ENCODE data around the gene C17orf100. TPM values are rescaled to one million over a fixed set of nuclear protein-coding genes. Genes with fewer than 3 reads are reported as not detected.

Gene C17orf100
- total RNA-seq, result 6.1 to 7.6 TPM (median 7.1 TPM) in 3 replicates

DNA sequence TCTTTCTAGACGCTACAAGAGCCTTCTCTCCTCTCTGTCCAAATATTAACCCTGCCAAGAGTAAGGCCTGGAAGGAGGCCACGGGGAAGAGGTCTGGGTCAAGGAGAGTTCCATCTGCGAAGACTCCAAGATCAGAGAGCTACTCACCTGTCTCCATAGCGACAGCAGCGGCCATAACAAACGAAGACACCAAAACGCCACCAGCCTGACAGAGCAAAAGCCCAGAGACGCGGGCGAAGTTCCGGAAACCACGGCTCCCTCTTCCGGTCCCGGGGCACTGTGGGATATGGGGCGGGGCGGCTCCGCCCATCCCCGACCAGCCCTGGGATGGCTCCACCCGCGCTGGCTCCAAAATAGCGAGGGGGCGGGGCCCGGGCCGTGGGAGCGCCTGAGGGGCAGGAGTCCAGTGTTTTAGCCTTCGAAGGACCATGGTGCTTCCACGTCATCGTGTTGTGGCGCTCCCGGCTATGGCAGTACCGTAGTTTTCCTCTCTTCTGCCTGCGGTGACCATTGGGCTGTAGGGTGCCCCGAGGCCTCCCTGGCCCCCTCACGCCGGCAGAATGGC is at the start of gene C17orf100, which contains the start of gene MED31:
Gene C17orf100, plus strand, starts transcription at position 409 of the 565 bp plus-strand sequence. Its CDS starts 152 bp downstream, at position 561.
Gene MED31, minus strand, starts transcription at position 252 of the 565 bp plus-strand sequence. Its CDS starts 77 bp downstream, at position 175.
- Mint-ChIP-seq H3K4me1 (peaks cover 49% of the 10 kb centered on the region), H3K27me3 (ENCODE audit: low read depth) (peaks cover 31% of the 10 kb centered on the region), H3K27ac (peak within 1 kb of the TSS; percentile 100), H3K9me3 (no peaks in the 10 kb centered on the region), H3K36me3 (peaks cover 4% of the 10 kb centered on the region), H3K4me3 (peak within 1 kb of the TSS; percentile 100)
- DNase-seq (ENCODE audit: low spot score in 2 of 2, unreplicated experiment in 2 of 2), result peak; percentile 84 to 95
- no peak for TF ChIP-seq CTCF (IDR thresholded peaks at IDR 0.05; ENCODE audit: unreplicated experiment)

DNA sequence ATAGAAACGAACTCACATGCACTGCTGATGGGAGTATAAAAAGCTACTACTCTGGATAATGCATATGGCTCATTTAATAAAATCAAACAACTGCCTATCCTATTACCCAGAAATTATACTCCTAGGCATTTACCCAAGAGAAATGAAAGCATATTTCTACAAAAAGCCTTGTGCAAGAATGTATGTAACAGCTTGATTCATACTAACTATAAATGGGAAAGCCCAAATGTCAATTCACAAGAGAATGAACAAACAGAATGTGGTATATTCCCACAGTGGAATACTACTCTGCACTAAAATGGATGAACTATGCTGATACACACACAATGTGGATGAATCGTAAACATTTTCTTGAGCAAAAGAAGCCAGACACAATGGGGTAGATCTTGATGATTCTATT is 49.4 kb upstream of the C17orf100 start:
- no peak overlapping the region for H3K4me3 Mint-ChIP-seq
- H3K27me3 Mint-ChIP-seq (ENCODE audit: low read depth), result no peaks in the 10 kb centered on the region
- H3K9me3 Mint-ChIP-seq, result no peaks in the 10 kb centered on the region
- no peaks in the 10 kb centered on the region for H3K4me1 Mint-ChIP-seq
- no peak for TF ChIP-seq CTCF (IDR thresholded peaks at IDR 0.05; ENCODE audit: unreplicated experiment)
- no peak overlapping the region for H3K27ac Mint-ChIP-seq
- H3K36me3 Mint-ChIP-seq, result peaks cover 26% of the 10 kb centered on the region
- DNase-seq (ENCODE audit: low spot score in 2 of 2, unreplicated experiment in 2 of 2), result no peak

DNA sequence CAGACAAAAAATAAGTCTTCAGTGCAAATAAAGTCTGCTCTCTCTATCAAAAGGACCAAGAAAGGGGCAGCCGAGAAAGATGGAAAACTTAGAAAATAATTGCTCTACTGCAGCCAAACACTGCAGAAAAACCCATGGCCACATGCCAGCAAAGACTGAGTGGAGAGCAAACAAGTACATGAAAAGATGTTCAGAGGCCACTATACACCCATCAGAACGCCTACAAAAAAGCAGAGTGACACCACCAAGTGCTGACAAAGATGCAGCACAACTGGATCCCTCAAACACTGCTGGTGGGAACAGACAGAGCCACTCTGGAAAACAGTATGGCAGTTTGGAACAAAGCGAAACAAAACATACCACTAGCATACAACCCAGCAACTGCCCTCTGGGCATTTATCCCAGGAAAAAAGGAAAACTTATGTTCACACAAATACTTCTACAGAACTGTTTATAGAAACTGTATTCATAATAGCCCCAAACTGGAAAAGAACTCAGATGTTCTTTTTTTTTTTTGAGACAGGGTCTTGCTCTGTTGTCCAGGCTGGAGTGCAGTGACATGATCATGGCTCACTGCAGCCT is 47.7 kb upstream of the C17orf100 start:
- no peak for DNase-seq (ENCODE audit: low spot score in 2 of 2, unreplicated experiment in 2 of 2)

DNA sequence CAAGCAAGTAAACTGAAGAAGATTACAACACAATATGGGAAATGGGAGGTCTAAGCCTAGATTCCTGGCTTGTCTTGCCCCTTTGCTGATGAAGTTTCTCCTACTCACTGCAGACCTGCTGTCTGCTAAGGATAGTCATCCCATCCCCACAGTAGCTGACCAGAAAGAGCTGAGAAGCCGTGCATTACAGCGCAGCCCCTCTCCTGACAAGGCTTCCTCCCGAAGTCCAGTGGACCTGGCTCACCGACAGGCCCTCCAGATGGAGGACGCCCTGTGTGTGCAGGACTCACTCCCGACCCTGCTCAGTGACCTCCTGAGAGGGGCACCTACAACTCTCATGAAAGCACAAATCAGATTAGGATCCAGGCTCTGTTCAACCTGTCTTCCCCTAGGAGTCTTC is 46.4 kb upstream of the C17orf100 start:
- DNase-seq (ENCODE audit: low spot score in 2 of 2, unreplicated experiment in 2 of 2), result no peak
- no peak overlapping the region for H3K27ac Mint-ChIP-seq

More for the DNA sequence above, 47.7 kb upstream of the C17orf100 start:
- H3K27me3 Mint-ChIP-seq (ENCODE audit: low read depth), result no peaks in the 10 kb centered on the region
- TF ChIP-seq CTCF (IDR thresholded peaks at IDR 0.05; ENCODE audit: unreplicated experiment), result no peak
- peaks cover 23% of the 10 kb centered on the region for H3K36me3 Mint-ChIP-seq
- H3K27ac Mint-ChIP-seq, result peak overlapping the region; percentile 2
- H3K4me3 Mint-ChIP-seq, result no peak overlapping the region
- H3K4me1 Mint-ChIP-seq, result no peaks in the 10 kb centered on the region
- no peaks in the 10 kb centered on the region for H3K9me3 Mint-ChIP-seq

DNA sequence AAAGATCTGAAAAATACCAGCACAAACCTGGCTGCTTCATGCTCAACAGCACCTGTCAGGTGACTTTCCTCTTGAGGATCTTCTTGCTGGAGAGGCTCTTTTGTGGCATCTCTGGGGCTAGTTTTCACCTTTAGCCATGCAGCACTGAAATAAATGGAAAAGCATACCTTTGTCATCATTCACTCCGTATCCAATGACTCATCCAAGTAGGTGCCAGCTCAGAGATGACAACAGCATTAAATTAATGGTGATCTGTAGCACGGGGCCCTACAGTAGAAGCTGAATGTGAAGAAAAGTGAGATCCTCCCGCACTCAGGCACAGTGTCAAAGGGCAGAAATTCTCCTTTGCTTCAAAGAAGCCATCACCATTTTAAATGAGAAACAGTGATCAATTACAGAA is 43.2 kb upstream of the C17orf100 start:
- no peaks in the 10 kb centered on the region for H3K4me1 Mint-ChIP-seq
- H3K27me3 Mint-ChIP-seq (ENCODE audit: low read depth), result no peaks in the 10 kb centered on the region
- H3K4me3 Mint-ChIP-seq, result no peak overlapping the region
- H3K27ac Mint-ChIP-seq, result no peak overlapping the region
- H3K9me3 Mint-ChIP-seq, result no peaks in the 10 kb centered on the region
- peaks cover 24% of the 10 kb centered on the region for H3K36me3 Mint-ChIP-seq
- no peak for TF ChIP-seq CTCF (IDR thresholded peaks at IDR 0.05; ENCODE audit: unreplicated experiment)
- no peak for DNase-seq (ENCODE audit: low spot score in 2 of 2, unreplicated experiment in 2 of 2)

More for the DNA sequence above, 46.4 kb upstream of the C17orf100 start:
- Mint-ChIP-seq H3K27me3 (ENCODE audit: low read depth) (no peaks in the 10 kb centered on the region), H3K4me1 (no peaks in the 10 kb centered on the region), H3K9me3 (no peaks in the 10 kb centered on the region), H3K36me3 (peaks cover 27% of the 10 kb centered on the region), H3K4me3 (no peak overlapping the region)
- no peak for TF ChIP-seq CTCF (IDR thresholded peaks at IDR 0.05; ENCODE audit: unreplicated experiment)
